HepG2 (cell line): ENCODE measurements around the gene GGNBP2. TPM values are rescaled to one million over a fixed set of nuclear protein-coding genes. Genes with fewer than 3 reads are reported as not detected.
A peak's percentile ranks its signal among the peaks of the same experiment; 100 is the strongest.

Experiments used
- ATAC-seq: fragments of 200-7000 bp; cut with Tn5 transposase; 3 replicates; pipeline ENCODE4 v1.9.1; 2020; ENCODE audit warnings: mild to moderate bottlenecking, moderate library complexity
- BruUV-seq: library from RNA; stranded (reverse); fragments of 400-500 nt; replicated peaks from 2 replicates; lab custom pipeline; 2021; lab: Mats Ljungman, UMichigan
- CTCF ChIA-PET: fragments of 300-600 bp; formaldehyde crosslinking; extraction: SDS; loops from one replicate; lab custom pipeline; 2021; ENCODE audit warnings: low total read pairs, inconsistent platforms, low intra/inter-chr PET ratio; lab: Yijun Ruan, JAX
- POLR2A ChIA-PET: fragments of 350-600 bp; sonication (Branson Sonifier 250); formaldehyde crosslinking; loops from one replicate; lab custom pipeline; 2020; ENCODE audit warnings: antibody characterized with exemption, inconsistent platforms; lab: Yijun Ruan, JAX
- DNase-seq: peaks from one replicate; pipeline ENCODE4 v3.0.0-alpha.2; 2015; ENCODE audit warnings: low spot score
- FAIRE-seq: peaks from 3 replicates; lab custom pipeline; 2011; peaks lifted over from hg19 to GRCh38; lab: Jason Lieb, UNC
- H2AFZ ChIP-seq: one replicate; pipeline ENCODE4 v1.6.1; 2011; ENCODE audit warnings: low read length, inconsistent platforms
- H3K27ac ChIP-seq: fragments of 300-600 bp; 3 replicates; pipeline ENCODE4 v1.8.0; 2011; ENCODE audit warnings: mixed run types, mild to moderate bottlenecking, mixed read lengths, low read length, inconsistent platforms; ENCODE audit not compliant: insufficient read depth; ENCODE audit errors: extremely low read length
- H3K27me3 ChIP-seq, 2 experiments: fragments of 200-600 bp in 1 of 2; 2 replicates in 1 of 2; 3 replicates in 1 of 2; pipeline versions ENCODE4 v1.6.0 to v1.8.0; 2011; ENCODE audit warnings: low read length in 2 of 2, mild to moderate bottlenecking in 2 of 2, moderate library complexity in 2 of 2, inconsistent platforms in 1 of 2; ENCODE audit not compliant: insufficient read depth in 2 of 2, control insufficient read depth in 1 of 2
- H3K36me3 ChIP-seq, 2 experiments: fragments of 200-600 bp in 1 of 2; replicated peaks in 1 of 2; 2 replicates in 1 of 2; 3 replicates in 1 of 2; pipeline versions ENCODE4 v1.5.1 to v1.8.0; 2011; ENCODE audit warnings: low read length in 2 of 2, inconsistent platforms in 1 of 2; ENCODE audit not compliant: insufficient read depth in 2 of 2, control insufficient read depth in 1 of 2
- H3K4me1 ChIP-seq: 2 replicates; pipeline ENCODE4 v1.5.1; 2012; ENCODE audit warnings: low read length, inconsistent platforms; ENCODE audit not compliant: insufficient read depth
- H3K4me2 ChIP-seq: 2 replicates; pipeline ENCODE4 v1.6.0; 2011; ENCODE audit warnings: low read depth, low read length, inconsistent platforms
- H3K4me3 ChIP-seq, 3 experiments: fragments of 200-600 bp in 1 of 3; sonication (generic), shearing (Covaris generic) in 1 of 3; replicated peaks in 1 of 3; 2 replicates each; pipeline ENCODE4 v1.5.1; 2011 to 2016; ENCODE audit warnings: low read length in 3 of 3, inconsistent platforms in 2 of 3, low read depth in 2 of 3, mild to moderate bottlenecking in 2 of 3, control low read depth in 1 of 3, mixed read lengths in 1 of 3; ENCODE audit not compliant: insufficient read depth in 1 of 3
- H3K79me2 ChIP-seq: one replicate; pipeline ENCODE4 v1.6.1; 2011; ENCODE audit warnings: low read length, inconsistent platforms; ENCODE audit not compliant: insufficient read depth
- H3K9ac ChIP-seq: 2 replicates; pipeline ENCODE4 v1.6.0; 2011; ENCODE audit warnings: mild to moderate bottlenecking, low read depth, low read length, inconsistent platforms; ENCODE audit not compliant: insufficient read depth
- H3K9me3 ChIP-seq: 2 replicates; pipeline ENCODE4 v1.5.1; 2012; ENCODE audit warnings: mild to moderate bottlenecking, low read length
- H4K20me1 ChIP-seq: 2 replicates; pipeline ENCODE4 v1.6.0; 2011; ENCODE audit warnings: inconsistent platforms, mild to moderate bottlenecking, low read length, moderate library complexity; ENCODE audit not compliant: insufficient read depth
- BCL6 ChIP-seq: IDR thresholded peaks from 2 replicates; pipeline ENCODE4 v1.6.1; 2016; ENCODE audit warnings: missing genetic modification reagents, missing compliant biosample characterization
- FUBP1 ChIP-seq: sonication (generic); formaldehyde crosslinking; IDR thresholded peaks from 2 replicates; pipeline ENCODE4 v1.5.1; 2020; ENCODE audit warnings: missing genetic modification reagents, mild to moderate bottlenecking, borderline replicate concordance
- HNF4G ChIP-seq, 2 experiments: sonication (generic) in 1 of 2; formaldehyde crosslinking in 1 of 2; IDR thresholded peaks; 2 replicates each; pipeline versions ENCODE4 v1.4.0 to v1.6.1; 2011 to 2020; ENCODE audit warnings: borderline replicate concordance in 2 of 2, low read depth in 2 of 2, mild to moderate bottlenecking in 2 of 2, low read length in 1 of 2, missing genetic modification reagents in 1 of 2, moderate library complexity in 1 of 2
- TEAD3 ChIP-seq: optimal IDR thresholded peaks from 2 replicates; pipeline ENCODE3; 2016; ENCODE audit warnings: borderline replicate concordance
- TOE1 ChIP-seq: sonication (generic); formaldehyde crosslinking; IDR thresholded peaks from 2 replicates; pipeline ENCODE4 v1.4.0; 2020; ENCODE audit warnings: mild to moderate bottlenecking, missing genetic modification reagents
- ZNF451 ChIP-seq: sonication (generic); formaldehyde crosslinking; IDR thresholded peaks from 2 replicates; pipeline ENCODE4 v1.5.0; 2020; ENCODE audit warnings: mild to moderate bottlenecking, missing genetic modification reagents
- ZNF570 ChIP-seq: sonication (generic); formaldehyde crosslinking; IDR thresholded peaks from 2 replicates; pipeline ENCODE4 v1.4.0; 2020; ENCODE audit warnings: mild to moderate bottlenecking, missing genetic modification reagents, borderline replicate concordance
- ZNF674 ChIP-seq: sonication (generic); formaldehyde crosslinking; IDR thresholded peaks from 2 replicates; pipeline ENCODE4 v1.5.0; 2020; ENCODE audit warnings: low read depth, mild to moderate bottlenecking, missing genetic modification reagents
- WGBS: methylation state at CpG from one replicate; pipeline ENCODE4 v1.1.6; 2017; ENCODE audit warnings: low lambda C conversion rate; 5-methylcytosine and 5-hydroxymethylcytosine counted together
- in situ Hi-C: cut with HindIII; loops from 2 replicates; pipeline ENCODE4 v1.10.0; 2017; ENCODE audit warnings: low pct_unique_long_range_greater_than_20kb; ENCODE audit not compliant: extremely low pct_ligation_motif_present
- intact Hi-C: fragments of 100-400 bp; cut with micrococcal nuclease; formaldehyde crosslinking; loops from one replicate; pipeline ENCODE4 v1.10.0; 2022; ENCODE audit not compliant: unreplicated experiment
- polyA plus RNA-seq, 8 experiments: library from polyadenylated mRNA; depleted of rRNA in 3 of 8; stranded (reverse) in 7 of 8; unstranded in 1 of 8; fragments of >200 nt; fragmentation: Illumina TruSeq in 4 of 8; extraction: Trizol in 4 of 8; gene quantifications; 2 replicates each; pipeline versions ENCODE4 v1.2.1 to v1.2.3, GENCODE V29; 2011 to 2016; ENCODE audit warnings: low read depth in 4 of 8, missing spikeins in 1 of 8, mixed read lengths in 1 of 8; ENCODE audit not compliant: insufficient read depth in 1 of 8
- total RNA-seq, 5 experiments: library from RNA; depleted of rRNA; stranded (reverse); fragments of >200 nt; fragmentation: Illumina TruSeq; extraction: Trizol; gene quantifications; 2 replicates each; pipeline ENCODE4 v1.2.3, GENCODE V29; 2016; ENCODE audit warnings: low read depth in 1 of 5
- TF ChIP-seq, protein P1 (sequence below): sonication (generic); formaldehyde crosslinking; IDR thresholded peaks from 2 replicates; pipeline ENCODE4 v1.8.1; 2022; ENCODE audit warnings: mild to moderate bottlenecking, missing genetic modification reagents
- TF ChIP-seq, protein P2 (sequence below): sonication (generic); formaldehyde crosslinking; IDR thresholded peaks from 2 replicates; pipeline ENCODE4 v1.5.0; 2020; ENCODE audit warnings: mild to moderate bottlenecking, missing genetic modification reagents, borderline replicate concordance
- TF ChIP-seq, protein P3 (sequence below): sonication (generic); formaldehyde crosslinking; IDR thresholded peaks from 2 replicates; pipeline ENCODE4 v1.8.1; 2023; ENCODE audit warnings: mild to moderate bottlenecking, moderate library complexity, missing genetic modification reagents

GGNBP2 gene
- total and polyA plus RNA-seq, 2 of the 13 experiments (the other 11 are each of a cell fraction or from before 2014, with no cell fraction given) = 53.3 to 84.2 TPM

DNA sequence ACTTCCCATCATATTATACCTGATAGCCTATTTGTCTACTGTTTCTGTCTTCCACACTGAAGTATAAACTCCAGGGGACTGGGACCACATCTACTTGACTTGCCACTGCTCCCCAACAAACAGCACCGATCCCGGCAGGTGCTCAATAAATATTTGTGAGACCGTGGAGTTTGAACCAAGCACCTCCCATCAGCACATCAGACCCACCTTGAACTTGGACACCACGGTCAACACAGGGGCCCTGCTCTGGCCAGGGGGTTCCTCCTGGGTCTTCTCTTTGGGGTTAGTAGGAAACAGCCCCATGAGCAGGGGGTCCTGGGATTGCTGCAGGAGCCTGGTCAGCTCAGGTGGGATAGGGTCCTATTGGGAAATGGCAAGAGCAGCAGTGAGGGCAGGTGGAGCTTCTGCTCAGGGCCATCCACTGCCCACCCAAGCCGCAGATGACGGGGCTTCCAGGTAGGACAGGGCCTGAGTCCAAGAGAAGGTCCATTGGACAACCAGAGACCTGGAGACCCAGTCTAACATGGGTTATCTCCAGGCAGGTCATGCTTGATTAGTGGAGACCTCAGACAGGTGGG is 38.4 kb upstream of the GGNBP2 start:
- H3K9ac ChIP-seq = no peak overlapping the region
- H3K27ac ChIP-seq = no peak overlapping the region
- ChIA-PET CTCF (no interaction called here), POLR2A (interaction anchor here (1.1 kb wide), 1 partner anchor 18 kb away, joined by 4 read pairs; no protein-coding TSS in a partner anchor)
- H3K27me3 ChIP-seq = no peaks in the 10 kb centered on the region
- no peaks in the 10 kb centered on the region for H3K79me2 ChIP-seq
- ATAC-seq = peak; percentile 51
- peak; percentile 10 for DNase-seq
- BruUV-seq = no TSS peak
- in situ Hi-C loops (no loop called here), intact Hi-C loops (no loop called here)
- no peak overlapping the region for H3K4me2 ChIP-seq
- peaks cover 18% of the 10 kb centered on the region for H3K4me1 ChIP-seq
- H3K9me3 ChIP-seq = no peaks in the 10 kb centered on the region
- H3K4me3 ChIP-seq = no peak overlapping the region
- H4K20me1 ChIP-seq = no peaks in the 10 kb centered on the region
- no peak overlapping the region for H2AFZ ChIP-seq
- WGBS = 23% methylated on average over 4 of the region's 6 CpGs
- no peak for FAIRE-seq
- peaks cover 26 to 45% of the 10 kb centered on the region in 2 experiments for H3K36me3 ChIP-seq
- TF ChIP-seq ZNF570 (CRISPR knock-in tag) (no peak), TEAD3 (CRISPR knock-in tag) (no peak), ZNF674 (CRISPR knock-in tag) (no peak), HNF4G (IDR thresholded peaks at IDR 0.05; ENCODE audit: borderline replicate concordance, low read depth, low read length) (0 out of 2 replicates have a peak, but pooled peaks have one; percentile 18), HNF4G (CRISPR knock-in tag; IDR thresholded peaks at IDR 0.05; ENCODE audit: borderline replicate concordance, low read depth) (no peak), BCL6 (CRISPR knock-in tag) (no peak), ZNF451 (CRISPR knock-in tag) (no peak), FUBP1 (CRISPR knock-in tag) (no peak), TOE1 (CRISPR knock-in tag) (no peak)
- TF ChIP-seq, protein P1, sequence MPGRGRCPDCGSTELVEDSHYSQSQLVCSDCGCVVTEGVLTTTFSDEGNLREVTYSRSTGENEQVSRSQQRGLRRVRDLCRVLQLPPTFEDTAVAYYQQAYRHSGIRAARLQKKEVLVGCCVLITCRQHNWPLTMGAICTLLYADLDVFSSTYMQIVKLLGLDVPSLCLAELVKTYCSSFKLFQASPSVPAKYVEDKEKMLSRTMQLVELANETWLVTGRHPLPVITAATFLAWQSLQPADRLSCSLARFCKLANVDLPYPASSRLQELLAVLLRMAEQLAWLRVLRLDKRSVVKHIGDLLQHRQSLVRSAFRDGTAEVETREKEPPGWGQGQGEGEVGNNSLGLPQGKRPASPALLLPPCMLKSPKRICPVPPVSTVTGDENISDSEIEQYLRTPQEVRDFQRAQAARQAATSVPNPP (CRISPR knock-in tag) = no peak
- TF ChIP-seq, protein P2, sequence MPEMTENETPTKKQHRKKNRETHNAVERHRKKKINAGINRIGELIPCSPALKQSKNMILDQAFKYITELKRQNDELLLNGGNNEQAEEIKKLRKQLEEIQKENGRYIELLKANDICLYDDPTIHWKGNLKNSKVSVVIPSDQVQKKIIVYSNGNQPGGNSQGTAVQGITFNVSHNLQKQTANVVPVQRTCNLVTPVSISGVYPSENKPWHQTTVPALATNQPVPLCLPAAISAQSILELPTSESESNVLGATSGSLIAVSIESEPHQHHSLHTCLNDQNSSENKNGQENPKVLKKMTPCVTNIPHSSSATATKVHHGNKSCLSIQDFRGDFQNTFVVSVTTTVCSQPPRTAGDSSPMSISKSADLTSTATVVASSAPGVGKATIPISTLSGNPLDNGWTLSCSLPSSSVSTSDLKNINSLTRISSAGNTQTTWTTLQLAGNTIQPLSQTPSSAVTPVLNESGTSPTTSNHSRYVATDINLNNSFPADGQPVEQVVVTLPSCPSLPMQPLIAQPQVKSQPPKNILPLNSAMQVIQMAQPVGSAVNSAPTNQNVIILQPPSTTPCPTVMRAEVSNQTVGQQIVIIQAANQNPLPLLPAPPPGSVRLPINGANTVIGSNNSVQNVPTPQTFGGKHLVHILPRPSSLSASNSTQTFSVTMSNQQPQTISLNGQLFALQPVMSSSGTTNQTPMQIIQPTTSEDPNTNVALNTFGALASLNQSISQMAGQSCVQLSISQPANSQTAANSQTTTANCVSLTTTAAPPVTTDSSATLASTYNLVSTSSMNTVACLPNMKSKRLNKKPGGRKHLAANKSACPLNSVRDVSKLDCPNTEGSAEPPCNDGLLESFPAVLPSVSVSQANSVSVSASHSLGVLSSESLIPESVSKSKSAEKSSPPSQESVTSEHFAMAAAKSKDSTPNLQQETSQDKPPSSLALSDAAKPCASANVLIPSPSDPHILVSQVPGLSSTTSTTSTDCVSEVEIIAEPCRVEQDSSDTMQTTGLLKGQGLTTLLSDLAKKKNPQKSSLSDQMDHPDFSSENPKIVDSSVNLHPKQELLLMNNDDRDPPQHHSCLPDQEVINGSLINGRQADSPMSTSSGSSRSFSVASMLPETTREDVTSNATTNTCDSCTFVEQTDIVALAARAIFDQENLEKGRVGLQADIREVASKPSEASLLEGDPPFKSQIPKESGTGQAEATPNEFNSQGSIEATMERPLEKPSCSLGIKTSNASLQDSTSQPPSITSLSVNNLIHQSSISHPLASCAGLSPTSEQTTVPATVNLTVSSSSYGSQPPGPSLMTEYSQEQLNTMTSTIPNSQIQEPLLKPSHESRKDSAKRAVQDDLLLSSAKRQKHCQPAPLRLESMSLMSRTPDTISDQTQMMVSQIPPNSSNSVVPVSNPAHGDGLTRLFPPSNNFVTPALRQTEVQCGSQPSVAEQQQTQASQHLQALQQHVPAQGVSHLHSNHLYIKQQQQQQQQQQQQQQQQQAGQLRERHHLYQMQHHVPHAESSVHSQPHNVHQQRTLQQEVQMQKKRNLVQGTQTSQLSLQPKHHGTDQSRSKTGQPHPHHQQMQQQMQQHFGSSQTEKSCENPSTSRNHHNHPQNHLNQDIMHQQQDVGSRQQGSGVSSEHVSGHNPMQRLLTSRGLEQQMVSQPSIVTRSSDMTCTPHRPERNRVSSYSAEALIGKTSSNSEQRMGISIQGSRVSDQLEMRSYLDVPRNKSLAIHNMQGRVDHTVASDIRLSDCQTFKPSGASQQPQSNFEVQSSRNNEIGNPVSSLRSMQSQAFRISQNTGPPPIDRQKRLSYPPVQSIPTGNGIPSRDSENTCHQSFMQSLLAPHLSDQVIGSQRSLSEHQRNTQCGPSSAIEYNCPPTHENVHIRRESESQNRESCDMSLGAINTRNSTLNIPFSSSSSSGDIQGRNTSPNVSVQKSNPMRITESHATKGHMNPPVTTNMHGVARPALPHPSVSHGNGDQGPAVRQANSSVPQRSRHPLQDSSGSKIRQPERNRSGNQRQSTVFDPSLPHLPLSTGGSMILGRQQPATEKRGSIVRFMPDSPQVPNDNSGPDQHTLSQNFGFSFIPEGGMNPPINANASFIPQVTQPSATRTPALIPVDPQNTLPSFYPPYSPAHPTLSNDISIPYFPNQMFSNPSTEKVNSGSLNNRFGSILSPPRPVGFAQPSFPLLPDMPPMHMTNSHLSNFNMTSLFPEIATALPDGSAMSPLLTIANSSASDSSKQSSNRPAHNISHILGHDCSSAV (CRISPR knock-in tag) = no peak
- TF ChIP-seq, protein P3, sequence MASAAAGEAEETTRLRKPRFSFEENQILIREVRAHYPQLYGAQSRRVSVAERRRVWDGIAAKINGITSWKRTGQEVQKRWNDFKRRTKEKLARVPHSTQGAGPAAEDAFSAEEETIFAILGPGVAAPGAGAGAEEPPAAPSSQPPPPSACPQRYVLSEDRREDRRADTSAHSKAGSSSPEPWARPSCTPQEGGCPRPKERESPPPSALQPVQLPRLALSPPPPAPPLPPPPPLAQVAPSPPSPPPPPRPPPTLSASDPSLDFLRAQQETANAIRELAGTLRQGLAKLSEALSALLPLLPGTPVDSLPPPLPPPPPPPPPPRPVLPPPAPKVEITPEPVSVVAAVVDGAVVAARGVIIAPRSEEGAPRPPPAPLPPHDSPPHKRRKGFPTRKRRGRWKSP (CRISPR knock-in tag) = no peak
